H9 (cell line): ENCODE results near the gene SNHG17. TPM values are rescaled to one million over a fixed set of nuclear protein-coding genes. Genes with fewer than 3 reads are reported as not detected.

Experiments used
- DNase-seq: peaks from one replicate; pipeline ENCODE4 v3.0.0-alpha.2; 2017
- H2AFZ ChIP-seq: one replicate; pipeline ENCODE4 v1.6.1; 2013; ENCODE audit warnings: mild to moderate bottlenecking, low read length, control low read depth, moderate library complexity
- H2AK5ac ChIP-seq: 2 replicates; pipeline ENCODE4 v1.6.1; 2013; ENCODE audit warnings: low read length, control low read depth, mixed read lengths; ENCODE audit not compliant: insufficient read length
- H2BK120ac ChIP-seq: one replicate; pipeline ENCODE4 v1.6.1; 2013; ENCODE audit warnings: low read depth, mild to moderate bottlenecking, low read length, control low read depth, inconsistent platforms; ENCODE audit not compliant: poor library complexity, severe bottlenecking
- H2BK12ac ChIP-seq: 2 replicates; pipeline ENCODE4 v1.6.1; 2013; ENCODE audit warnings: low read length, control low read depth, mixed read lengths, low read depth; ENCODE audit not compliant: insufficient read length
- H2BK15ac ChIP-seq: 2 replicates; pipeline ENCODE4 v1.6.1; 2013; ENCODE audit warnings: low read depth, low read length, control low read depth
- H2BK20ac ChIP-seq: one replicate; pipeline ENCODE4 v1.6.1; 2013; ENCODE audit warnings: low read depth, mild to moderate bottlenecking, low read length, control low read depth, inconsistent platforms; ENCODE audit not compliant: poor library complexity, severe bottlenecking
- H2BK5ac ChIP-seq: 2 replicates; pipeline ENCODE4 v1.6.1; 2013; ENCODE audit warnings: low read length, control low read depth, mixed read lengths; ENCODE audit not compliant: insufficient read length
- H3K14ac ChIP-seq: 2 replicates; pipeline ENCODE4 v1.6.1; 2013; ENCODE audit warnings: low read length, control low read depth; ENCODE audit not compliant: insufficient read depth
- H3K18ac ChIP-seq: 2 replicates; pipeline ENCODE4 v1.6.1; 2013; ENCODE audit warnings: low read depth, mild to moderate bottlenecking, mixed read lengths, low read length, control low read depth; ENCODE audit not compliant: insufficient read length
- H3K23ac ChIP-seq: 2 replicates; pipeline ENCODE4 v1.6.1; 2013; ENCODE audit warnings: low read length, control low read depth, mixed read lengths, low read depth; ENCODE audit not compliant: insufficient read length
- H3K23me2 ChIP-seq: 2 replicates; pipeline ENCODE4 v1.6.1; 2013; ENCODE audit warnings: low read depth, mild to moderate bottlenecking, mixed read lengths, low read length, control low read depth; ENCODE audit not compliant: insufficient read length, poor library complexity, severe bottlenecking
- H3K27ac ChIP-seq: 2 replicates; pipeline ENCODE4 v1.5.1; 2013; ENCODE audit warnings: low read length, control low read depth, mixed read lengths, low read depth; ENCODE audit not compliant: insufficient read length
- H3K27me3 ChIP-seq: 2 replicates; pipeline ENCODE4 v1.6.1; 2013; ENCODE audit warnings: low read length, control low read depth, inconsistent platforms; ENCODE audit not compliant: insufficient read depth
- H3K4ac ChIP-seq: 2 replicates; pipeline ENCODE4 v1.6.1; 2013; ENCODE audit warnings: low read depth, mild to moderate bottlenecking, control low read depth, inconsistent platforms, low read length, moderate library complexity
- H3K4me1 ChIP-seq: 2 replicates; pipeline ENCODE4 v1.6.1; 2013; ENCODE audit warnings: low read length, control low read depth, inconsistent platforms; ENCODE audit not compliant: insufficient read depth
- H3K4me2 ChIP-seq: 2 replicates; pipeline ENCODE4 v1.6.1; 2013; ENCODE audit warnings: low read length, control low read depth, mixed read lengths; ENCODE audit not compliant: insufficient read length, insufficient read depth
- H3K56ac ChIP-seq: 2 replicates; pipeline ENCODE4 v1.6.1; 2013; ENCODE audit warnings: low read depth, mild to moderate bottlenecking, mixed read lengths, low read length, control low read depth; ENCODE audit not compliant: insufficient read length
- H3K79me1 ChIP-seq: 2 replicates; pipeline ENCODE4 v1.6.1; 2013; ENCODE audit warnings: low read depth, mild to moderate bottlenecking, moderate library complexity, low read length, control low read depth, inconsistent platforms; ENCODE audit not compliant: insufficient read depth, poor library complexity, severe bottlenecking
- H3K79me2 ChIP-seq: 2 replicates; pipeline ENCODE4 v1.6.1; 2013; ENCODE audit warnings: low read length, control low read depth, inconsistent platforms; ENCODE audit not compliant: insufficient read depth
- H3K9ac ChIP-seq: 2 replicates; pipeline ENCODE4 v1.6.1; 2013; ENCODE audit warnings: low read length, control low read depth, mixed read lengths; ENCODE audit not compliant: insufficient read length; ENCODE audit errors: extremely low read depth
- H3K9me3 ChIP-seq: one replicate; pipeline ENCODE4 v1.6.1; 2013; ENCODE audit warnings: low read depth, low read length, inconsistent platforms; ENCODE audit not compliant: control insufficient read depth
- H3T11ph ChIP-seq: one replicate; pipeline ENCODE4 v1.6.1; 2013; ENCODE audit warnings: mild to moderate bottlenecking, low read length, control low read depth, inconsistent platforms
- H4K20me1 ChIP-seq: one replicate; pipeline ENCODE4 v1.6.1; 2013; ENCODE audit not compliant: control insufficient read depth, insufficient read length, insufficient read depth
- H4K5ac ChIP-seq: 2 replicates; pipeline ENCODE4 v1.6.1; 2013; ENCODE audit warnings: low read depth, mild to moderate bottlenecking, mixed read lengths, low read length, control low read depth; ENCODE audit not compliant: insufficient read length
- H4K8ac ChIP-seq: replicated peaks from 2 replicates; pipeline ENCODE4 v1.6.1; 2013; ENCODE audit warnings: low read length, control low read depth, mixed read lengths, low read depth; ENCODE audit not compliant: insufficient read length
- H4K91ac ChIP-seq: 2 replicates; pipeline ENCODE4 v1.6.1; 2013; ENCODE audit warnings: low read depth, mild to moderate bottlenecking, moderate library complexity, mixed read lengths, low read length, control low read depth; ENCODE audit not compliant: insufficient read length
- H3K27ac Mint-ChIP-seq, 3 experiments: 2 replicates in 2 of 3; 3 replicates in 1 of 3; pipeline ENCODE4 v1.8.0; 2020 to 2021; ENCODE audit warnings: mixed read lengths in 3 of 3, mild to moderate bottlenecking in 1 of 3, moderate library complexity in 1 of 3
- H3K27me3 Mint-ChIP-seq: 2 replicates; pipeline ENCODE4 v1.8.0; 2021; ENCODE audit warnings: low read depth, mild to moderate bottlenecking, moderate library complexity, mixed read lengths
- H3K36me3 Mint-ChIP-seq, 3 experiments: 2 replicates in 2 of 3; 3 replicates in 1 of 3; pipeline ENCODE4 v1.8.0; 2020 to 2021; ENCODE audit warnings: low read depth in 3 of 3, mixed read lengths in 3 of 3; ENCODE audit not compliant: insufficient read depth in 1 of 3
- H3K4me1 Mint-ChIP-seq, 2 experiments: 2 replicates each; pipeline ENCODE4 v1.8.0; 2020; ENCODE audit warnings: mixed read lengths in 2 of 2
- H3K4me3 Mint-ChIP-seq, 2 experiments: 2 replicates in 1 of 2; 3 replicates in 1 of 2; pipeline ENCODE4 v1.8.0; 2020 to 2021; ENCODE audit warnings: mild to moderate bottlenecking in 2 of 2, mixed read lengths in 2 of 2, moderate library complexity in 1 of 2
- H3K9me3 Mint-ChIP-seq, 2 experiments: 2 replicates in 1 of 2; 3 replicates in 1 of 2; pipeline ENCODE4 v1.8.0; 2020; ENCODE audit warnings: mild to moderate bottlenecking in 2 of 2, mixed read lengths in 2 of 2, moderate library complexity in 1 of 2
- CTCF ChIP-seq: fragments of 200-600 bp; sonication (generic); conservative IDR thresholded peaks from 3 replicates; pipeline ENCODE4 v1.8.0; 2021; ENCODE audit warnings: antibody characterized with exemption, mild to moderate bottlenecking
- WGBS: extraction: QIAGEN DNeasy Blood & Tissue Kit; methylation state at CpG from one replicate; pipeline ENCODE4 v1.1.7; 2013; ENCODE audit warnings: missing lambda C conversion rate, low lambda C conversion rate, mixed read lengths; ENCODE audit not compliant: insufficient read length; ENCODE audit errors: extremely low coverage; 5-methylcytosine and 5-hydroxymethylcytosine counted together
- total RNA-seq: library from RNA; stranded (reverse); gene quantifications from 2 replicates; pipeline ENCODE4 v1.2.1, GENCODE V29; 2021

The SNHG17 gene
- total RNA-seq, 1 experiment from 2014 or later: 70.1 TPM

GRCh38 chr20:38423541-38423940 is 11.6 kb downstream of the SNHG17 start:
- Histone ChIP-seq H2AFZ (no peak overlapping the region), H3K27me3 (no peaks in the 10 kb centered on the region), H2BK20ac (no peak overlapping the region), H3K4ac (no peak overlapping the region), H3K14ac (no peak overlapping the region), H3K27ac (no peak overlapping the region), H2BK15ac (no peak overlapping the region), H3K9ac (no peak overlapping the region), H4K8ac (no peak overlapping the region), H3K23ac (no peak overlapping the region), H3T11ph (no peak overlapping the region), H2BK120ac (no peak overlapping the region), H3K79me1 (peaks cover 6% of the 10 kb centered on the region), H3K18ac (no peak overlapping the region), H2BK12ac (no peak overlapping the region), H3K56ac (no peak overlapping the region), H3K23me2 (no peaks in the 10 kb centered on the region), H4K20me1 (no peaks in the 10 kb centered on the region), H3K4me2 (no peak overlapping the region), H2AK5ac (no peak overlapping the region), H4K5ac (no peak overlapping the region), H3K4me1 (no peaks in the 10 kb centered on the region), H3K9me3 (no peaks in the 10 kb centered on the region), H3K79me2 (peaks cover 2% of the 10 kb centered on the region; the same call in 1 of the 2 replicates), H2BK5ac (no peak overlapping the region), H4K91ac (no peak overlapping the region)
- DNase-seq: no peak
- Mint-ChIP-seq H3K4me1 (peaks cover 4 to 6% of the 10 kb centered on the region in 2 experiments; a peak in 3 of 4 replicates), H3K27ac (no peak overlapping the region), H3K36me3 (peaks cover 73 to 98% (median 96%) of the 10 kb centered on the region in 3 experiments), H3K27me3 (no peaks in the 10 kb centered on the region), H3K9me3 (no peaks in the 10 kb centered on the region; a peak in 1 of 5 replicates), H3K4me3 (no peak overlapping the region; a peak in 1 of 5 replicates)
- WGBS: no CpG with 5 or more reads among the region's 4 CpGs
- TF ChIP-seq CTCF: no peak
